ENCODE measurements around the gene SLC25A42. TPM values are rescaled to one million over a fixed set of nuclear protein-coding genes. Genes with fewer than 3 reads are reported as not detected.

The SLC25A42 gene
- total RNA-seq, 1 donor from 2014 or later, result 10.6 TPM

DNA sequence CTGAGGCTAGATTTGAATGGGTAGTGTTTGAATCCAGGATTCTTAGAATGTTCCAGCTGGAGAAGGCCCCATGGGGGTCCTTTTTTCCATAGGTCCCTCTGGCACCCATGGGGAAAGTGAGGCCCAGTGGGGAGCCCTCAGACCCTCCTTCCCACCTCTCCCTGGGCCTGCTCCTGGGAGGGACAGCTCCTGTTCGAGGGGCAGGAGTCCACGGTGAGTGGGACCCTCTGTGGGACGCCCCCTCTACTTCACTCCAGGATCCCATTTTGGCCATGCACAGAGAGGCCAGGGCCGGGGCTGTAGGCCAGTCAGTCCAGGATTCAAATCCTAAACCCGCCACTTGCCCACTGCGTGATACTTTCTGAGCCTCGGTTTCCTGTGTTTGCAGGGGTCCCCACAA is 98.7 kb downstream of the SLC25A42 start:
- no peaks in the 10 kb centered on the region for H3K9me3 Mint-ChIP-seq (ENCODE audit: unreplicated experiment)
- H3K4me1 Mint-ChIP-seq (ENCODE audit: unreplicated experiment), result no peaks in the 10 kb centered on the region
- H3K27me3 Mint-ChIP-seq (ENCODE audit: unreplicated experiment), result no peaks in the 10 kb centered on the region
- no peaks in the 10 kb centered on the region for H3K36me3 Mint-ChIP-seq (ENCODE audit: unreplicated experiment)
- H3K27ac Mint-ChIP-seq (ENCODE audit: unreplicated experiment), result no peak overlapping the region
- TF ChIP-seq, protein P1, sequence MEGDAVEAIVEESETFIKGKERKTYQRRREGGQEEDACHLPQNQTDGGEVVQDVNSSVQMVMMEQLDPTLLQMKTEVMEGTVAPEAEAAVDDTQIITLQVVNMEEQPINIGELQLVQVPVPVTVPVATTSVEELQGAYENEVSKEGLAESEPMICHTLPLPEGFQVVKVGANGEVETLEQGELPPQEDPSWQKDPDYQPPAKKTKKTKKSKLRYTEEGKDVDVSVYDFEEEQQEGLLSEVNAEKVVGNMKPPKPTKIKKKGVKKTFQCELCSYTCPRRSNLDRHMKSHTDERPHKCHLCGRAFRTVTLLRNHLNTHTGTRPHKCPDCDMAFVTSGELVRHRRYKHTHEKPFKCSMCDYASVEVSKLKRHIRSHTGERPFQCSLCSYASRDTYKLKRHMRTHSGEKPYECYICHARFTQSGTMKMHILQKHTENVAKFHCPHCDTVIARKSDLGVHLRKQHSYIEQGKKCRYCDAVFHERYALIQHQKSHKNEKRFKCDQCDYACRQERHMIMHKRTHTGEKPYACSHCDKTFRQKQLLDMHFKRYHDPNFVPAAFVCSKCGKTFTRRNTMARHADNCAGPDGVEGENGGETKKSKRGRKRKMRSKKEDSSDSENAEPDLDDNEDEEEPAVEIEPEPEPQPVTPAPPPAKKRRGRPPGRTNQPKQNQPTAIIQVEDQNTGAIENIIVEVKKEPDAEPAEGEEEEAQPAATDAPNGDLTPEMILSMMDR (IDR thresholded peaks at IDR 0.05), result no peak
- H3K4me3 Mint-ChIP-seq (ENCODE audit: unreplicated experiment), result no peak overlapping the region
- DNase-seq (ENCODE audit: extremely low spot score, unreplicated experiment), result no peak

Other genes starting within 250 kb of the SLC25A42 start
- gene UPF1, start 232.0 kb upstream of the SLC25A42 start, total RNA-seq, result 58.0 and 64.2 TPM in 2 replicates
- gene CERS1, start 167.8 kb upstream of the SLC25A42 start, total RNA-seq, result 6.5 and 8.5 TPM in 2 replicates
- gene COPE, start 144.6 kb upstream of the SLC25A42 start, total RNA-seq, result 162 and 175 TPM in 2 replicates
- gene DDX49, start 144.3 kb upstream of the SLC25A42 start, total RNA-seq, result 59.7 and 63.9 TPM in 2 replicates
- 68.8 and 68.9 TPM in 2 replicates for gene HOMER3, start 122.8 kb upstream of the SLC25A42 start, total RNA-seq
- 77.6 and 81.8 TPM in 2 replicates for gene SUGP2, start 30.5 kb upstream of the SLC25A42 start, total RNA-seq
- gene ARMC6, start 30.4 kb upstream of the SLC25A42 start, total RNA-seq, result 26.9 and 27.0 TPM in 2 replicates
- gene TMEM161A, start 74.5 kb downstream of the SLC25A42 start, total RNA-seq, result 34.3 and 37.5 TPM in 2 replicates
- gene MEF2B, start 106.3 kb downstream of the SLC25A42 start, total RNA-seq, result 1.2 and 1.6 TPM in 2 replicates
- 23.7 and 24.4 TPM in 2 replicates for gene BORCS8, start 128.2 kb downstream of the SLC25A42 start, total RNA-seq
- 74.8 and 75.3 TPM in 2 replicates for gene RFXANK, start 128.3 kb downstream of the SLC25A42 start, total RNA-seq
- 11.6 and 11.7 TPM in 2 replicates for gene NR2C2AP, start 139.4 kb downstream of the SLC25A42 start, total RNA-seq
- gene NCAN, start 148.0 kb downstream of the SLC25A42 start, total RNA-seq, result not detected in 2 replicates
- 1.3 and 1.6 TPM in 2 replicates for gene TM6SF2, start 209.3 kb downstream of the SLC25A42 start, total RNA-seq